GM18909 (cell line): ENCODE measurements around the gene ADAM33.

Experiments used
- ATAC-seq: cut with Tn5 transposase; IDR thresholded peaks from one replicate; pipeline ENCODE4 v1.9.1; 2021; ENCODE audit warnings: mild to moderate bottlenecking; ENCODE audit not compliant: unreplicated experiment, poor library complexity

Gene ADAM33

GRCh38 chr20:3710011-3710466 lies 28.2 kb upstream of the ADAM33 start:
- ATAC-seq: no peak

- ATAC-seq: no peak
These were observed 25.7 kb upstream of the ADAM33 start for GRCh38 chr20:3707508-3707899.

GRCh38 chr20:3706774-3707507 lies 25.1 kb upstream of the ADAM33 start:
- no peak for ATAC-seq

- no peak for ATAC-seq
These were observed 24.3 kb upstream of the ADAM33 start for GRCh38 chr20:3705970-3706739.

GRCh38 chr20:3705491-3705969 lies 23.7 kb upstream of the ADAM33 start:
- no peak for ATAC-seq

DNA sequence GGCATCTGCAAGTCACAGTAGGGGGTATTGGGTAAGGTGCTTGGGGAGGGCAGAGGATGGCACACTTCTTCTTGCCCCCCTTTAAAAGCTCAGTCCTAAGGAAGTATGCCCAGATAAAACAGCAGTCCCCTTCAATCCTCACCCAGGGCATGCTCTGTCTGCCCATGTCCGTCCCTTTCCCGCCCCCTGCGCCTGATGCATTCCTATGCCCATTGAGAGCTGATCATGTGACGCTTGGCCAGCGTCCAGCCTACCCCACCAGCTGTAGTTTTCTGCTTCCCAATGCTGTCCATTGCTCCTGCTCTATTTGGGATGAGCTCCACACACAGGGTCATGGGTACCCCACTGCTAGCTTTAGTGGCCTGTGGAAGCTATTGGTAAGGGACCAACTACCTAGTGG lies 22.3 kb upstream of the ADAM33 start:
- ATAC-seq: no peak

- no peak for ATAC-seq
These were observed 21.0 kb upstream of the ADAM33 start for GRCh38 chr20:3702611-3703391.

- no peak for ATAC-seq
These were observed 19.5 kb upstream of the ADAM33 start for GRCh38 chr20:3701061-3701998.

GRCh38 chr20:3699037-3699436 lies 17.2 kb upstream of the ADAM33 start:
- ATAC-seq: no peak

GRCh38 chr20:3698591-3699001 lies 16.8 kb upstream of the ADAM33 start:
- ATAC-seq: no peak

DNA sequence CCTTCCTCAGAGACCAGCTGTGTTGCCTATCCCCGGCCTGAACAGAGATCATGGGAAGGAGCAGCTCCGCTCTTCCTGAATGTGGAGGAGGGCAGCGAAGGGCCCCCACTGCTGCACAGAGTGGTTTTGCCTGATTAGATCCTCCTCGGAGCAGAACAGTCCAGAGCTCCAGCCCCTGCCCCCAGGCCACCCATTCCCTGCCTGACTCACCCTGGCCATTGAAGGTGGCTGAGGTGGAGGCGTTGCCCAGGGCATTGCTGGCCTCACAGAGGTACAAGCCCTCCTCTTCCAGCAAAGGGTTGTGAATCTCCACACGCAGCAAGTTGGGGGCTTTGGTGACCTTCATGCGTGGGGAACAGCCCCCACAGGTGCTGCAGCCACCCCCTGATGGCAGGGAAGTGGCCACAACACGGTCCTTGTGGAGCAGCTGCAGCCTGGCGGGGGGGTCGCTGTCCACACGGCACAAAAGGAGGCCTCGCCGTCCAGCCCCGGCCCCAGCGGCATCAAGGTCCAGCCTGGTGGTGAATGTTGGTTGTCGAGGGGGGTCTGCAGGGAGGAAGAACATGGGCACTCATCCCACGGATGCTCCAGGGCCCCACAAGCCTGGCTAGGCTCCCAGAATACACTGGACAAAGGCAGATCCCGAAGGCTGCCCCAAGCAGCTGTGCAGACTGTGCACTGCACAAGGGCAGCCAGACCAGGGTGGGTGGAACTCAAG lies 15.9 kb upstream of the ADAM33 start:
- no peak for ATAC-seq

DNA sequence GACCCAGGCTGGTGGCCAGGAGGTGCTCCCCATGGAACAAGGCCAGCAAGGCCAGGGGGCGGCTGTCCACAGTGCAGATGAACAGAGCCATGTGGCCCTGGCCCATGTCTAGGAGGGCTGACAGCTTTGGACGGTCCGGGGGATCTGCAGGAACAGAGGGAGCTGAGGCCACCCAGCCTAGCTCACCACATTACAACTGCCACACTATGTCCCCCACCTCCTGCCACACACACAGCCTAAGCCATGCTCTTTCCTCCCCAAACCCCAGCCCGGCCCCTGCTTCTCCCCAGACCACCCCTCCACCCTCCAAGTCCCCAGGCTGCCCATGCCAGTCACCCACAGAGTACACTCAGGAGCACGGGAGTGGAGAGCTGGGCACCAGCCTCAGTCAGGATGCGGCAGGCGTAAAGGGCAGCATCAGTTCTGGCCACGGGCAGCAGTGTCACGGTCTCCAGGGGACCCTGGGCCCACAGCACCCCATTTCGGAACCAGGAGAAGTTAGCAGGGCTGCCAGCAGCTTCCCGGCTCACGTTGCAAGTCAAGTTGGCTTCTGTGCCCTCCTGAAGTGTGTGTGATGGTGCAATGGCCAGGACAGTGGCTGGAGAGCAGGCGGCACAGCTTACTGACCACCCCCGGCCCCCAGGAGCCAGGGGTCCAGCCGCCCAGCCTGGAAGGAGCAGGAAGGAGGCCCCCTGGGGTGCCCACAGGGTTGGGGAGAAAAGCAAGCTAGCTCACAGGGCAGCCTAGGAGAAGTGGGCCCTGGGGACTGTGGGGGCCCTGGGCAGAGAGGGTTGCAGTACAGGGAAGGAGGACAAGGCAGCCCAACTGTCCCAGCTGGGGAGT lies 15.2 kb upstream of the ADAM33 start:
- ATAC-seq: no peak

DNA sequence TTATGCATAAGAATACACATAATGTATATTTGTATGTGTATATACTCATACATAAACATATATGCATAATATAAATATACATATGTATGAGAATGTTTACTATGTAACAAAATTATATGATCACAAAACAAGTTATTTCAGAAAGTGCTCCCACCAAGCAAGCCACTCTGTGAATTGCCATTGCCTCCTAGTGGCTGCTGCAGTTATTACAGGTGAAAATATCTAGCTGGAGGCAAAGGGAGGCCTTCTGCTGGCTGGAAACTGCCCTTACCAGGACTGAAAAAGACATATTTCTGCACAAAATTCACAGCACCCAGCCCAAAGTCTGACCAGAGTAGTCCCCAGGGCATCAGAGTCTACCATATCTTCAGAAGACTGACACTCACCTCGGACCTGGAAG lies 14.4 kb upstream of the ADAM33 start:
- ATAC-seq: no peak

DNA sequence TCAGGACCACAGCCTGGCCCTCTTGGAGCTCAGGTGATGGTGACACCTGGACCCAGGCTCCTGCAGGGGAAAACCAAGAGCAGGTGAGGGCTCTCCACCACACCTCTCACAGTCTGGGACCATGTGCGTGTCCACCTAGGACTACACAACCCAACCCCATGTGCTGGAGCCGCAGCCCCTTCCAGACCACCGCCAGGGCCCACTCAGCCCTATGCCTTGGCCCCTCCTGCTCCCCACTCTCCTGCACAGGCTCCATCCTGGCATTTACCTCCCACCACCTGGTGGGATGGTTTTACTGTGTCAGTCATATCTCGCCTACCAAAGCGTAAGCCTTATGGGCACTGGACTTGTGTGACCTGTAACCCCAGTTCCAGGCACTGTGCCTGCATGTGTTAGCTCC lies 13.1 kb upstream of the ADAM33 start:
- no peak for ATAC-seq

DNA sequence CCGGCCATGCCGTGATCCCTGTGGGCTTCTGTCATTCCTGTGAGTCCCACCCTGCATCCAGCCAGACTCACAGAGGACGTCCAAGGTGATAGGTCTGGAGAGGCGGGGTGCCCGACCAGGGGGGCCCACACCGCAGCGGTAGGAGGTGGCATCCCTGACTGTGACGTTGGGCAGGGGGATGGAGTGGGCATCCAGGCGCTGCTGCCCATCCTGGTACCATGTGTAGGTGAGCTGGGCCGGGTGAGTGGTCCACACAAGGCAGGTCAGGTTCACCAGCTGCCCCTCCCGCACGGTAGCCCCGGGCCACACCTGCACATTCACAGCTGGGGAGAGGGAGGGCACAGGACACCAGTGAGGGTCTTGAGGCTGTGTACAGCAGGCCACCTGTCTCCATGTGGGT lies 11.6 kb upstream of the ADAM33 start:
- ATAC-seq: no peak

GRCh38 chr20:3692706-3693294 lies 11.0 kb upstream of the ADAM33 start:
- no peak for ATAC-seq

- ATAC-seq: no peak
These were observed 10.1 kb upstream of the ADAM33 start for GRCh38 chr20:3691897-3692296.

- ATAC-seq: no peak
These were observed 9.5 kb upstream of the ADAM33 start for GRCh38 chr20:3691306-3691705.
